ENCODE results near the gene SORCS2. TPM values are rescaled to one million over a fixed set of nuclear protein-coding genes. Genes with fewer than 3 reads are reported as not detected.
A peak's percentile ranks its signal among the peaks of the same experiment; 100 is the strongest.

The SORCS2 gene
- total RNA-seq, 6 experiments from 2014 or later, result 0.18 to 6.2 (median 3.1) TPM

GRCh38 chr4:7774301-7775294, 582.3 kb downstream of the SORCS2 start:
- WGBS (ENCODE audit: insufficient coverage, low coverage, low lambda C conversion rate, missing lambda C conversion rate), result 71% methylated on average over 14 of the region's 22 CpGs
- Histone ChIP-seq H3K27ac (no peak overlapping the region), H3K4me3 (no peak overlapping the region), H3K4me1 (no peaks in the 10 kb centered on the region), H3K27me3 (no peaks in the 10 kb centered on the region), H3K9me3 (no peaks in the 10 kb centered on the region), H3K36me3 (no peaks in the 10 kb centered on the region)
- DNase-seq, result peak in 1 of 3 donors; percentile 27
- intact Hi-C loops (cut with DNase I), result no loop called here
- TF ChIP-seq CTCF (IDR thresholded peaks at IDR 0.05) (no peak), POLR2A (IDR thresholded peaks at IDR 0.05) (no peak)
- ATAC-seq, result no peak

GRCh38 chr4:7775396-7775795, 583.1 kb downstream of the SORCS2 start:
- no peaks in the 10 kb centered on the region for H3K9me3 ChIP-seq
- 70% methylated on average over 9 of the region's 9 CpGs for WGBS (ENCODE audit: insufficient coverage, low coverage, low lambda C conversion rate, missing lambda C conversion rate)
- H3K4me1 ChIP-seq, result no peaks in the 10 kb centered on the region
- H3K27ac ChIP-seq, result no peak overlapping the region
- H3K36me3 ChIP-seq, result no peaks in the 10 kb centered on the region
- no peaks in the 10 kb centered on the region for H3K27me3 ChIP-seq
- H3K4me3 ChIP-seq, result no peak overlapping the region
- intact Hi-C loops (cut with DNase I), result no loop called here
- TF ChIP-seq CTCF (IDR thresholded peaks at IDR 0.05) (no peak), POLR2A (IDR thresholded peaks at IDR 0.05) (no peak)
- peak in 1 of 3 donors; percentile 21 for DNase-seq
- no peak for ATAC-seq

- TF ChIP-seq CTCF (IDR thresholded peaks at IDR 0.05) (no peak), POLR2A (IDR thresholded peaks at IDR 0.05) (no peak)
- intact Hi-C loops (cut with DNase I), result no loop called here
- Histone ChIP-seq H3K27ac (no peak overlapping the region), H3K4me1 (no peaks in the 10 kb centered on the region), H3K36me3 (no peaks in the 10 kb centered on the region), H3K27me3 (no peaks in the 10 kb centered on the region), H3K9me3 (no peaks in the 10 kb centered on the region), H3K4me3 (no peak overlapping the region)
- DNase-seq (peak in 1 of 3 donors; percentile 28), ATAC-seq (no peak)
- WGBS (ENCODE audit: insufficient coverage, low coverage, low lambda C conversion rate, missing lambda C conversion rate), result 90% methylated on average over 5 of the region's 17 CpGs
Measured at GRCh38 chr4:7777017-7777710, 584.8 kb downstream of the SORCS2 start.

- no peaks in the 10 kb centered on the region for H3K4me1 ChIP-seq
- WGBS (ENCODE audit: insufficient coverage, low coverage, low lambda C conversion rate, missing lambda C conversion rate), result 80% methylated on average over 3 of the region's 10 CpGs
- no peaks in the 10 kb centered on the region for H3K9me3 ChIP-seq
- intact Hi-C loops (cut with DNase I), result no loop called here
- no peak overlapping the region for H3K4me3 ChIP-seq
- no peak for TF ChIP-seq POLR2A (IDR thresholded peaks at IDR 0.05)
- no peak for TF ChIP-seq CTCF (IDR thresholded peaks at IDR 0.05)
- H3K27ac ChIP-seq, result no peak overlapping the region
- ATAC-seq, result no peak
- H3K27me3 ChIP-seq, result no peaks in the 10 kb centered on the region
- H3K36me3 ChIP-seq, result no peaks in the 10 kb centered on the region
- no peak for DNase-seq
Measured at GRCh38 chr4:7777871-7778509, 585.7 kb downstream of the SORCS2 start.

Measured in right lobe of liver (tissue), 6 donors.